Measurements from ENCODE around the gene ART5. TPM values are rescaled to one million over a fixed set of nuclear protein-coding genes. Genes with fewer than 3 reads are reported as not detected.
"Not testable (repeated sequence)": the region's sequence is repeated elsewhere in the genome, so short reads cannot be mapped to it uniquely, and the experiment has no call there.

ART5 gene
- total RNA-seq, 3 donors from 2014 or later = not detected

GRCh38 chr11:3666023-3666530 lies 24.3 kb upstream of the ART5 start:
- peaks cover 33% of the 10 kb centered on the region for H3K36me3 Mint-ChIP-seq (ENCODE audit: insufficient read depth)
- no peak overlapping the region for H3K4me3 Mint-ChIP-seq
- no peaks in the 10 kb centered on the region for H3K27me3 Mint-ChIP-seq (ENCODE audit: low read depth)
- H3K4me1 Mint-ChIP-seq (ENCODE audit: low read depth) = no peaks in the 10 kb centered on the region
- DNase-seq (no peak), ATAC-seq (no peak)
- H3K9me3 Mint-ChIP-seq = no peaks in the 10 kb centered on the region

DNA sequence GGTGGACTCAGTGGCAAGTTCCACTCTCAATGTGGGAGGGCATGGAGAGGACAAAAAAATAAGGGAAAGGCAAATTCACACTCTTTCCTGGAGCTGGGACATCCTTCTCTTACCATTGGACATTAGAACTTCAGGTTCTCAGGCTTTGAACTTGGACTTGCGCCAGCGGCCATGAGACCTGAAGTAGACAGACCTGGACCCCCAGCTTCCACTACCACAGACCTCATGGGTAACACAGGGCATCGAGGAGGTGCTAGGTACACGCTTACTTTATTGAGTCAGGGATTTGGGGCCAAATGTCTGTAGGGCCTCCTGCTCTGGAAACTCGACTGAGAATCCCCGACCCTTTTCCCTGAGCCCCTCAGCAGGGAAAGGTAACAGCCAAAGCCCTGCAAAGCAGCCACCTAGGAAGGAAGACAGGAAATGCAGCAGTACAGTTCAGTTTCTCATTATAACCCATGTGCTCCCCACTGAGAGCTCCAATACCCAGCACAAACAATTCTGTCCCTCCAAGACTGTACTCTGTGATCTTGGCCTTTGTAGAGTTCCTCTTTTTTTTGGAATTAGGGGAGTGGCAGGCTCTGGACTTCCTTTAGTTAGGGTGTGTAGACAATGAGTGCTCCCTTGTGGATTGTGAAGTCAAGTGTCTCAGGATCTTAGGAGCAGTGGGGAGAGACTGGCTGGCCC lies 23.7 kb upstream of the ART5 start:
- no peak overlapping the region for H3K4me3 Mint-ChIP-seq
- peaks cover 28% of the 10 kb centered on the region for H3K36me3 Mint-ChIP-seq (ENCODE audit: insufficient read depth)
- H3K27me3 Mint-ChIP-seq (ENCODE audit: low read depth) = no peaks in the 10 kb centered on the region
- H3K4me1 Mint-ChIP-seq (ENCODE audit: low read depth) = no peaks in the 10 kb centered on the region
- H3K9me3 Mint-ChIP-seq = no peaks in the 10 kb centered on the region
- no peak for DNase-seq
- no peak for ATAC-seq

DNA sequence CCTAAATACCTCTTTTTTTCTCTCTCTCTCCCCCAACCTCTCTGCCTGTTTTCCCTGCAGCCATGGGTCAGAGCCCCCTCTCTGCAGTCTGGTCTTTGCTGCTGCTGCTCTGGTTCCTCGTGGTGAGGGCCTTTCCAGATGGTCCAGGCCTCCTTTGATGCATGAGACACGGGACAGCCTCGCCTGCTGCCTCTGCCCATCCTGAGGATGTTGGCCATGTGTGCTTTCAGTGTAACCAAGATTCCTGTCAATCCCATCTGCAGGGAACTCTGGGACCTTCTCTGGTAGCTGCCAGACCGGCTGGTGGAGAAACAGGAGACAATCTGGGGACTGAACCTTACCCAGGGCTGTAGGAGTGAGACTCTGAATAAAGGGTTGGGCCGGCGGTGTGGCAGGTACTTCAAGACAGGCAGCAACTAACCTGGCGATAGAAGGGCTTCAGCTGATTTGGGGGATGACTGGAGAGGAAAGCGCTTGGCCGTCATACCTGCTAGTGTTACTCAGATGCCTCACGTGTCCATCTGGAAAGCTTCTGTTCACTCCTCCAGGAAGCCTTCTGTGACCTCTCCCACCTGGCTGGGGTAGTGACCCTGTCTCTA lies 22.3 kb upstream of the ART5 start:
- Mint-ChIP-seq H3K9me3 (no peaks in the 10 kb centered on the region), H3K4me1 (ENCODE audit: low read depth) (no peaks in the 10 kb centered on the region), H3K4me3 (no peak overlapping the region), H3K27me3 (ENCODE audit: low read depth) (no peaks in the 10 kb centered on the region), H3K36me3 (ENCODE audit: insufficient read depth) (peaks cover 21% of the 10 kb centered on the region)
- no peak for DNase-seq
- no peak for ATAC-seq

DNA sequence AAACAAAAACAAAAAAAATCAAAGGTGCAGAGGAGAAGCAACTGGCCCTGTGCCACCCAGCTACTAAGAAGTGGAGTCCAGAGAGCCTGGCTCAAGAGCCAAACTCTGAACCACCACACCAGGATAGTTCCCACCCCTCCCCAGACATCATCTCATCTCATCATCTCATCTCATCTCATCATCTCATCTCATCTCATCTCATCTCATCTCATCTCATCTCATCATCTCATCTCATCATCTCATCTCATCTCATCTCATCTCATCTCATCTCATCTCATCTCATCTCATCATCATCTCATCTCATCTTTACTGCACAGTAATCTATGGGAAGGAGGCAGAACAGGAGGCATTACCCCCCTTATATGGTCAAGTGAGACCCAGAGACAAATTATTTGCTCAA lies 21.1 kb upstream of the ART5 start:
- Mint-ChIP-seq H3K4me3 (no peak overlapping the region), H3K4me1 (ENCODE audit: low read depth) (no peaks in the 10 kb centered on the region), H3K27me3 (ENCODE audit: low read depth) (peaks cover 2% of the 10 kb centered on the region), H3K9me3 (no peaks in the 10 kb centered on the region), H3K36me3 (ENCODE audit: insufficient read depth) (peaks cover 19% of the 10 kb centered on the region)
- no peak for ATAC-seq
- DNase-seq = no peak

DNA sequence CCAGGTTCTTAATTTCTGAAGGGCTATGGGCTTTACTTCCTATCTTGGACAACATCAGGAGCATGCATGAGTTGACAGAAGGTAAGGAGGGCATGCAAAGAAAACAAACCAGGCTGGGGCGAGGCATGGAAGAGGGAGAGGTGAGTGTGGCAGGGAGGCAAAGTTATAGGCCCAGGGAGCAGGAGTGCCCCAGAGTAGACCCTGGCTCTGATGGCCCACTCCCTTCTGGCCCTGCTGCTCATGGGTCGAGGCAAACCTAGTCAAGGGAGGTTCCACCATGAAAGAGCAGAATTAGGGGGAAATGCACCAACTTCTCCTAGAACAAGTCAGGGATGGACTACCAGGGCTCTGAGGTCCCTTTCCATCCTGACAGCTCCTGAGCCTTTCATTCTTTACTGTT lies 19.2 kb upstream of the ART5 start:
- H3K9me3 Mint-ChIP-seq = no peaks in the 10 kb centered on the region
- H3K4me3 Mint-ChIP-seq = no peak overlapping the region
- DNase-seq (no peak), ATAC-seq (no peak)
- H3K4me1 Mint-ChIP-seq (ENCODE audit: low read depth) = no peaks in the 10 kb centered on the region
- H3K27me3 Mint-ChIP-seq (ENCODE audit: low read depth) = peaks cover 3% of the 10 kb centered on the region
- peaks cover 14% of the 10 kb centered on the region for H3K36me3 Mint-ChIP-seq (ENCODE audit: insufficient read depth)

GRCh38 chr11:3659595-3660515 lies 18.1 kb upstream of the ART5 start:
- Mint-ChIP-seq H3K4me1 (ENCODE audit: low read depth) (no peaks in the 10 kb centered on the region), H3K4me3 (no peak overlapping the region), H3K9me3 (no peaks in the 10 kb centered on the region), H3K27me3 (ENCODE audit: low read depth) (peaks cover 6% of the 10 kb centered on the region), H3K36me3 (ENCODE audit: insufficient read depth) (peaks cover 4% of the 10 kb centered on the region)
- DNase-seq (no peak), ATAC-seq (no peak)

- Mint-ChIP-seq H3K36me3 (ENCODE audit: insufficient read depth) (no peaks in the 10 kb centered on the region), H3K4me3 (no peak overlapping the region), H3K4me1 (ENCODE audit: low read depth) (no peaks in the 10 kb centered on the region), H3K9me3 (no peaks in the 10 kb centered on the region), H3K27me3 (ENCODE audit: low read depth) (peaks cover 6% of the 10 kb centered on the region)
- ATAC-seq (no peak), DNase-seq (no peak)
Observed at GRCh38 chr11:3658252-3658651, 16.5 kb upstream of the ART5 start.

DNA sequence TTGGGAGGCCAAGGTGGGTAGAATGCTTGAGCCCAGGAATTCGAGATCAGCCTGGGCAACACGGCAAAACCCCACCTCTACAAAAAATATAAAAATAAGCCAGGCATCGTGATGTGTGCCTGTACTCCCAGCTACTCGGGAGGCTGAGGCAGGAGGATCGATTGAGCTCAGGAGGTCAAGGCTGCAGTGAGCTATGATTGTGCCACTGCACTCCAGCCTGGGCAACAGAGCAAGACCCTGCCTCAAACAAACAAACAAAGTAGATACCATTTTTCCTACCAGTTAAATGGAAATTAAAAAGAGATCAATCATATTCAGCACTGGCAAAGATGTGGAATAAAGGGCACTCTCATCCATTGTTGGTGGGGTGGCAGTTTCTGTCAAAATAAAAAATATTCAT lies 15.5 kb upstream of the ART5 start:
- not testable (repeated sequence) for H3K9me3 Mint-ChIP-seq; H3K27me3 Mint-ChIP-seq (ENCODE audit: low read depth); DNase-seq; H3K4me1 Mint-ChIP-seq (ENCODE audit: low read depth); H3K36me3 Mint-ChIP-seq (ENCODE audit: insufficient read depth); H3K4me3 Mint-ChIP-seq; ATAC-seq

GRCh38 chr11:3655547-3655946 lies 13.8 kb upstream of the ART5 start:
- no peaks in the 10 kb centered on the region for H3K36me3 Mint-ChIP-seq (ENCODE audit: insufficient read depth)
- H3K4me1 Mint-ChIP-seq (ENCODE audit: low read depth) = no peaks in the 10 kb centered on the region
- no peak for ATAC-seq
- H3K9me3 Mint-ChIP-seq = no peaks in the 10 kb centered on the region
- H3K4me3 Mint-ChIP-seq = no peak overlapping the region
- peaks cover 10% of the 10 kb centered on the region for H3K27me3 Mint-ChIP-seq (ENCODE audit: low read depth)
- DNase-seq = no peak

DNA sequence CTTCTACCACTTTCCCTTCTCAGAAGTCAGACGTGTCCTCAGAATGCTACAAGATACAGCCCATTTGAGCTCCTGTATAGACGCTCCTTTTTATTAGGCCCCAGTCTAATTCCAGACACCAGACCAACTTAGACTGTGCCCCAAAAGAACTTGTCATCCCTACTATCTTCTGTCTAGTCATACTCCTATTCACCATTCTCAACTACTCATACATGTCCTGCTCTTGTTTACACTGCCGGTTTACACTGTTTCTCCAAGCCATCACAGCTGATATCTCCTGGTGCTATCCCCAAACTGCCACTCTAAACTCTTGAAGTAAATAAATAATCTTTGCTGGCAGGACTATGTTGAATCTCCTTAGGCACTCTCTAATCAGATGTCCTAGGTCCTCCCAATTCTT lies 10.7 kb upstream of the ART5 start:
- not testable (repeated sequence) for DNase-seq; H3K4me3 Mint-ChIP-seq; H3K36me3 Mint-ChIP-seq (ENCODE audit: insufficient read depth); ATAC-seq; H3K9me3 Mint-ChIP-seq; H3K4me1 Mint-ChIP-seq (ENCODE audit: low read depth)
- peaks cover 37% of the 10 kb centered on the region for H3K27me3 Mint-ChIP-seq (ENCODE audit: low read depth)

DNA sequence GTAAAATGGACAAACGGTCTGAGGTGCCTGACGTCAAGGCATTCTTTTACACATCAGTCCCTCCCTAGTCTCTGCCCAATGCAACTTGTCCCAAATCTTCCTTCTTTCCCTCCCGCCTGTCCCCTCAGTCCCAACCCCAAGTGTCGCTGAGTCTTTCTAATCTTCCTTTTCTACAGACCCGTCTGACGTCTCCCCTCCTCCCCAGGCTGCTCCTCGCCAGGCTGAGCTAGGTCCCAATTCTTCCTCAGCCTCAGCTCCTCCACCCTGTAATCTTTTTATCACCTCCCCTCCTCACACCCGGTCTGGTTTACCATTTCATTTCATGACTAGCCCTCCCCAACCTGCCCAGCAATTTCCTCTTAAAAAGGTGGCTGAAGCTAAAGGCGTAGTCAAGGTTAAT lies 7.6 kb upstream of the ART5 start:
- not testable (repeated sequence) for H3K4me1 Mint-ChIP-seq (ENCODE audit: low read depth); ATAC-seq; H3K4me3 Mint-ChIP-seq; H3K36me3 Mint-ChIP-seq (ENCODE audit: insufficient read depth); DNase-seq; H3K9me3 Mint-ChIP-seq
- peaks cover 50% of the 10 kb centered on the region for H3K27me3 Mint-ChIP-seq (ENCODE audit: low read depth)

- DNase-seq; H3K4me1 Mint-ChIP-seq (ENCODE audit: low read depth); H3K9me3 Mint-ChIP-seq; ATAC-seq; H3K36me3 Mint-ChIP-seq (ENCODE audit: insufficient read depth); H3K4me3 Mint-ChIP-seq: not testable (repeated sequence)
- H3K27me3 Mint-ChIP-seq (ENCODE audit: low read depth) = peaks cover 55% of the 10 kb centered on the region
Observed at GRCh38 chr11:3648843-3649242, 7.1 kb upstream of the ART5 start.

- Mint-ChIP-seq H3K27me3 (ENCODE audit: low read depth) (peaks cover 51% of the 10 kb centered on the region), H3K4me3 (no peak overlapping the region), H3K36me3 (ENCODE audit: insufficient read depth) (no peaks in the 10 kb centered on the region), H3K4me1 (ENCODE audit: low read depth) (peaks cover 5% of the 10 kb centered on the region), H3K9me3 (no peaks in the 10 kb centered on the region)
- ATAC-seq = no peak
- DNase-seq = no peak
Observed at GRCh38 chr11:3645552-3645951, 3.8 kb upstream of the ART5 start.

DNA sequence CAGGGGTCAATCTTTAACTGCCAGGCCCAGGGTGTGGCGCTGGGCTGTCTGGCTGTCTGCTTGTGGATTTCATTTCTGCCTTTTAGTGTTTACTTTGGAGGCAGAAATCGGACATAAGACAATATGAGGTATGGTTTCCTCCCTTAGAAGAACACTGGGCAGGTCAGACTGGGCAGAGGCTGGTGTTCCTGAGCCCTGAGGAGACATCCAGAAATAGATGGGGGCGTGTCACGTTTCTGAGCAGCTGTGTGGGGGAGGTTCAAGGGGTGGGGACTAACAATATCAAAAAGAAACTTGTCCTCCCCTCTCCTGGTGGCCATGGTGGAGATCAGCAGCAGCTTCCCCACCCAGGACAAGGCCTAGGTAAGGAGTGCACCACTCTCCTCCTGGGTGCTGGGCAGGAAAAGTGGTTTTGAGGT lies 3.0 kb upstream of the ART5 start, which contains the start of gene ART1:
ART1 (plus strand) TSS at position 312 of the 419 bp plus-strand sequence. CDS start 14,086 bp downstream, outside the sequence.
- no peak within 1 kb of the TSS for H3K4me3 Mint-ChIP-seq
- H3K4me1 Mint-ChIP-seq (ENCODE audit: low read depth) = peaks cover 5% of the 10 kb centered on the region
- ATAC-seq (no peak), DNase-seq (no peak)
- no peaks in the 10 kb centered on the region for H3K9me3 Mint-ChIP-seq
- peaks cover 44% of the 10 kb centered on the region for H3K27me3 Mint-ChIP-seq (ENCODE audit: low read depth)
- H3K36me3 Mint-ChIP-seq (ENCODE audit: insufficient read depth) = no peaks in the 10 kb centered on the region

Measured in activated T-cell treated with anti-CD3 and anti-CD28 coated beads, Interleukin-2, amount 50 U/mL, for 4 hours (primary cell).